PFSK-1 (cell line): ENCODE measurements around the gene STK32B.

ENCODE experiments used
- FOXP2 ChIP-seq: optimal IDR thresholded peaks from 2 replicates; pipeline ENCODE3; 2011; ENCODE audit warnings: borderline replicate concordance, control low read depth, inconsistent platforms; ENCODE audit not compliant: insufficient read depth; ENCODE audit errors: extremely low read length, extremely low read depth
- POLR2AphosphoS5 ChIP-seq: IDR thresholded peaks from 2 replicates; pipeline ENCODE4 v1.6.1; 2012; ENCODE audit warnings: low read depth, mild to moderate bottlenecking, control low read depth, low read length, moderate library complexity
- TAF1 ChIP-seq: IDR thresholded peaks from 2 replicates; pipeline ENCODE4 v1.6.1; 2012; ENCODE audit warnings: low read length, control low read depth, borderline replicate concordance; ENCODE audit not compliant: insufficient read depth
- TF ChIP-seq, protein P1 (sequence below), 2 experiments: IDR thresholded peaks; 2 replicates each; pipeline versions ENCODE4 v1.6.1 to v1.8.0; 2011 to 2012; ENCODE audit warnings: low read depth in 2 of 2, low read length in 2 of 2, control low read depth in 1 of 2, inconsistent platforms in 1 of 2, mild to moderate bottlenecking in 1 of 2, moderate library complexity in 1 of 2; ENCODE audit not compliant: insufficient read depth in 1 of 2

DNA sequence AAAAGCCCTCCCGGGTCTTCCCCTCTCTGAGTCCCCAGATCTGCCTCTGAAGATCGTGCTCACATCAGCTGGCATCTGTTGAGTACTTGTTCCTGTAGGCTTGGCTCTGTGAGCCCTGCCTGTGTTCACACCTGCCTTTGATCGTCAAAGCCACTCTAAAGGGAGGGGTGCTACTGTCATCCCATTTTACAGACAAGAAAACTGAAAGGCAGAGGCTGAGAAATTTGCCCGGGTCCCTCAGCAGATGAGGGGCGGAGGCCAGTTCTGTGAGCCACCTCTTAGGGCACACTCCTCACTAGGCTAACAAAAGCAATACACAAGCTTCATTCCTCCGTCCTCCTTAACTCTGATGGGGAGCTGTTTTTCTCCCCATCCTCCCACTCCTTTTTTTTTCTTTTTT, 32.7 kb upstream of the STK32B start:
- TF ChIP-seq POLR2AphosphoS5 (no peak), TAF1 (no peak), FOXP2 (no peak)
- TF ChIP-seq, protein P1, sequence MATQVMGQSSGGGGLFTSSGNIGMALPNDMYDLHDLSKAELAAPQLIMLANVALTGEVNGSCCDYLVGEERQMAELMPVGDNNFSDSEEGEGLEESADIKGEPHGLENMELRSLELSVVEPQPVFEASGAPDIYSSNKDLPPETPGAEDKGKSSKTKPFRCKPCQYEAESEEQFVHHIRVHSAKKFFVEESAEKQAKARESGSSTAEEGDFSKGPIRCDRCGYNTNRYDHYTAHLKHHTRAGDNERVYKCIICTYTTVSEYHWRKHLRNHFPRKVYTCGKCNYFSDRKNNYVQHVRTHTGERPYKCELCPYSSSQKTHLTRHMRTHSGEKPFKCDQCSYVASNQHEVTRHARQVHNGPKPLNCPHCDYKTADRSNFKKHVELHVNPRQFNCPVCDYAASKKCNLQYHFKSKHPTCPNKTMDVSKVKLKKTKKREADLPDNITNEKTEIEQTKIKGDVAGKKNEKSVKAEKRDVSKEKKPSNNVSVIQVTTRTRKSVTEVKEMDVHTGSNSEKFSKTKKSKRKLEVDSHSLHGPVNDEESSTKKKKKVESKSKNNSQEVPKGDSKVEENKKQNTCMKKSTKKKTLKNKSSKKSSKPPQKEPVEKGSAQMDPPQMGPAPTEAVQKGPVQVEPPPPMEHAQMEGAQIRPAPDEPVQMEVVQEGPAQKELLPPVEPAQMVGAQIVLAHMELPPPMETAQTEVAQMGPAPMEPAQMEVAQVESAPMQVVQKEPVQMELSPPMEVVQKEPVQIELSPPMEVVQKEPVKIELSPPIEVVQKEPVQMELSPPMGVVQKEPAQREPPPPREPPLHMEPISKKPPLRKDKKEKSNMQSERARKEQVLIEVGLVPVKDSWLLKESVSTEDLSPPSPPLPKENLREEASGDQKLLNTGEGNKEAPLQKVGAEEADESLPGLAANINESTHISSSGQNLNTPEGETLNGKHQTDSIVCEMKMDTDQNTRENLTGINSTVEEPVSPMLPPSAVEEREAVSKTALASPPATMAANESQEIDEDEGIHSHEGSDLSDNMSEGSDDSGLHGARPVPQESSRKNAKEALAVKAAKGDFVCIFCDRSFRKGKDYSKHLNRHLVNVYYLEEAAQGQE (IDR thresholded peaks at IDR 0.05; ENCODE audit: insufficient read depth in 1 of 2, low read depth in 2 of 2, low read length in 2 of 2): no peak
